WTC11 (cell line): Measurements from ENCODE around the gene CST6. TPM values are rescaled to one million over a fixed set of nuclear protein-coding genes. Genes with fewer than 3 reads are reported as not detected.
A peak's percentile ranks its signal among the peaks of the same experiment; 100 is the strongest.

Experiments used
- CBFB ChIP-seq: sonication (generic); formaldehyde crosslinking; IDR thresholded peaks from 2 replicates; pipeline ENCODE4 v1.8.1; 2022; ENCODE audit warnings: mild to moderate bottlenecking, low read depth, missing genetic modification reagents
- CREB1 ChIP-seq: sonication (generic); formaldehyde crosslinking; IDR thresholded peaks from 2 replicates; pipeline ENCODE4 v1.8.0; 2023; ENCODE audit warnings: mild to moderate bottlenecking, missing genetic modification reagents
- CREM ChIP-seq: sonication (generic); formaldehyde crosslinking; IDR thresholded peaks from 2 replicates; pipeline ENCODE4 v1.8.1; 2022; ENCODE audit warnings: mild to moderate bottlenecking, missing genetic modification reagents, moderate library complexity
- ESRRA ChIP-seq: sonication (generic); formaldehyde crosslinking; IDR thresholded peaks from 2 replicates; pipeline ENCODE4 v1.8.1; 2022; ENCODE audit warnings: mild to moderate bottlenecking, missing genetic modification reagents, borderline replicate concordance
- FOXK1 ChIP-seq: sonication (generic); formaldehyde crosslinking; IDR thresholded peaks from 2 replicates; pipeline ENCODE4 v1.8.0; 2022; ENCODE audit warnings: mild to moderate bottlenecking, moderate library complexity, missing genetic modification reagents
- GRHL2 ChIP-seq: fragments of 250-450 bp; sonication (Bioruptor Pico); IDR thresholded peaks from 2 replicates; pipeline ENCODE4 v1.8.0; 2022; ENCODE audit warnings: mild to moderate bottlenecking, moderate library complexity; ENCODE audit not compliant: insufficient replicate concordance, severe bottlenecking
- MAX ChIP-seq: sonication (generic); formaldehyde crosslinking; IDR thresholded peaks from 2 replicates; pipeline ENCODE4 v1.8.0; 2022; ENCODE audit warnings: mild to moderate bottlenecking, missing genetic modification reagents
- SOX15 ChIP-seq: fragments of 250-450 bp; sonication (Bioruptor Pico); IDR thresholded peaks from 2 replicates; pipeline ENCODE4 v1.9.0; 2021; ENCODE audit warnings: mild to moderate bottlenecking
- SP1 ChIP-seq: sonication (generic); formaldehyde crosslinking; conservative IDR thresholded peaks from 2 replicates; pipeline ENCODE4 v1.8.1; 2022; ENCODE audit warnings: missing genetic modification reagents
- TEAD1 ChIP-seq: sonication (generic); formaldehyde crosslinking; IDR thresholded peaks from 2 replicates; pipeline ENCODE4 v1.8.0; 2022; ENCODE audit warnings: mild to moderate bottlenecking, missing genetic modification reagents
- TP53 ChIP-seq: sonication (generic); formaldehyde crosslinking; IDR thresholded peaks from 2 replicates; pipeline ENCODE4 v1.8.1; 2023; ENCODE audit warnings: mild to moderate bottlenecking, missing genetic modification reagents
- USF2 ChIP-seq: sonication (generic); formaldehyde crosslinking; IDR thresholded peaks from 2 replicates; pipeline ENCODE4 v1.8.1; 2023; ENCODE audit warnings: mild to moderate bottlenecking, missing genetic modification reagents, moderate library complexity
- ZNF138 ChIP-seq: sonication (generic); formaldehyde crosslinking; conservative IDR thresholded peaks from 2 replicates; pipeline ENCODE4 v1.8.1; 2022; ENCODE audit warnings: mild to moderate bottlenecking, moderate library complexity, missing genetic modification reagents
- ZNF317 ChIP-seq: sonication (generic); formaldehyde crosslinking; IDR thresholded peaks from 2 replicates; pipeline ENCODE4 v1.8.1; 2023; ENCODE audit warnings: low read depth, mild to moderate bottlenecking, moderate library complexity, missing genetic modification reagents, borderline replicate concordance
- ZNF512 ChIP-seq: sonication (generic); formaldehyde crosslinking; IDR thresholded peaks from 2 replicates; pipeline ENCODE4 v1.8.1; 2022; ENCODE audit warnings: missing genetic modification reagents, borderline replicate concordance
- total RNA-seq: library from RNA; stranded (reverse); gene quantifications from 3 replicates; pipeline ENCODE4 v1.2.3, GENCODE V29; 2021
- TF ChIP-seq, protein P1 (sequence below): sonication (generic); formaldehyde crosslinking; IDR thresholded peaks from 2 replicates; pipeline ENCODE4 v1.8.1; 2023; ENCODE audit warnings: mild to moderate bottlenecking, moderate library complexity, missing genetic modification reagents
- TF ChIP-seq, protein P2 (sequence below): sonication (generic); formaldehyde crosslinking; IDR thresholded peaks from 2 replicates; pipeline ENCODE4 v1.8.1; 2022; ENCODE audit warnings: mild to moderate bottlenecking, moderate library complexity, missing genetic modification reagents
- TF ChIP-seq, protein P3 (sequence below): sonication (generic); formaldehyde crosslinking; IDR thresholded peaks from 2 replicates; pipeline ENCODE4 v1.8.0; 2023; ENCODE audit warnings: missing genetic modification reagents, mild to moderate bottlenecking, borderline replicate concordance
- TF ChIP-seq, protein P4 (sequence below): fragments of 250-450 bp; sonication (Bioruptor Pico); IDR thresholded peaks from 2 replicates; pipeline ENCODE4 v1.9.0; 2021; ENCODE audit warnings: mild to moderate bottlenecking, borderline replicate concordance
- TF ChIP-seq, protein P5 (sequence below): sonication (generic); formaldehyde crosslinking; IDR thresholded peaks from 2 replicates; pipeline ENCODE4 v1.8.0; 2022; ENCODE audit warnings: mild to moderate bottlenecking, missing genetic modification reagents

Gene CST6
- total RNA-seq, 1 experiment from 2014 or later: 0.72 TPM

GRCh38 chr11:66051766-66052663, 40.2 kb downstream of the CST6 start, which contains the start of gene SF3B2 (continued):
- TF ChIP-seq, protein P1, sequence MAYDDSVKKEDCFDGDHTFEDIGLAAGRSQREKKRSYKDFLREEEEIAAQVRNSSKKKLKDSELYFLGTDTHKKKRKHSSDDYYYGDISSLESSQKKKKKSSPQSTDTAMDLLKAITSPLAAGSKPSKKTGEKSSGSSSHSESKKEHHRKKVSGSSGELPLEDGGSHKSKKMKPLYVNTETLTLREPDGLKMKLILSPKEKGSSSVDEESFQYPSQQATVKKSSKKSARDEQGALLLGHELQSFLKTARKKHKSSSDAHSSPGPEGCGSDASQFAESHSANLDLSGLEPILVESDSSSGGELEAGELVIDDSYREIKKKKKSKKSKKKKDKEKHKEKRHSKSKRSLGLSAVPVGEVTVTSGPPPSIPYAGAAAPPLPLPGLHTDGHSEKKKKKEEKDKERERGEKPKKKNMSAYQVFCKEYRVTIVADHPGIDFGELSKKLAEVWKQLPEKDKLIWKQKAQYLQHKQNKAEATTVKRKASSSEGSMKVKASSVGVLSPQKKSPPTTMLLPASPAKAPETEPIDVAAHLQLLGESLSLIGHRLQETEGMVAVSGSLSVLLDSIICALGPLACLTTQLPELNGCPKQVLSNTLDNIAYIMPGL: peak; percentile 32; the same call in 1 of the 2 replicates
- no peak for TF ChIP-seq TP53
- peak; percentile 73; the same call in 1 of the 2 replicates for TF ChIP-seq CBFB
- TF ChIP-seq CREB1 (CRISPR knock-in tag): 0 out of 2 replicates have a peak, but pooled peaks have one; percentile 53
- TF ChIP-seq FOXK1 (CRISPR knock-in tag): peak; percentile 85
- no peak for TF ChIP-seq SOX15 (CRISPR knock-in tag)
- TF ChIP-seq, protein P2, sequence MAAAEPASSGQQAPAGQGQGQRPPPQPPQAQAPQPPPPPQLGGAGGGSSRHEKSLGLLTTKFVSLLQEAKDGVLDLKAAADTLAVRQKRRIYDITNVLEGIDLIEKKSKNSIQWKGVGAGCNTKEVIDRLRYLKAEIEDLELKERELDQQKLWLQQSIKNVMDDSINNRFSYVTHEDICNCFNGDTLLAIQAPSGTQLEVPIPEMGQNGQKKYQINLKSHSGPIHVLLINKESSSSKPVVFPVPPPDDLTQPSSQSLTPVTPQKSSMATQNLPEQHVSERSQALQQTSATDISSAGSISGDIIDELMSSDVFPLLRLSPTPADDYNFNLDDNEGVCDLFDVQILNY (CRISPR knock-in tag): peak; percentile 84
- TF ChIP-seq CREM: peak; percentile 76; the same call in 1 of the 2 replicates
- TF ChIP-seq TEAD1: 0 out of 2 replicates have a peak, but pooled peaks have one; percentile 9
- peak; percentile 86 for TF ChIP-seq SP1
- TF ChIP-seq, protein P3, sequence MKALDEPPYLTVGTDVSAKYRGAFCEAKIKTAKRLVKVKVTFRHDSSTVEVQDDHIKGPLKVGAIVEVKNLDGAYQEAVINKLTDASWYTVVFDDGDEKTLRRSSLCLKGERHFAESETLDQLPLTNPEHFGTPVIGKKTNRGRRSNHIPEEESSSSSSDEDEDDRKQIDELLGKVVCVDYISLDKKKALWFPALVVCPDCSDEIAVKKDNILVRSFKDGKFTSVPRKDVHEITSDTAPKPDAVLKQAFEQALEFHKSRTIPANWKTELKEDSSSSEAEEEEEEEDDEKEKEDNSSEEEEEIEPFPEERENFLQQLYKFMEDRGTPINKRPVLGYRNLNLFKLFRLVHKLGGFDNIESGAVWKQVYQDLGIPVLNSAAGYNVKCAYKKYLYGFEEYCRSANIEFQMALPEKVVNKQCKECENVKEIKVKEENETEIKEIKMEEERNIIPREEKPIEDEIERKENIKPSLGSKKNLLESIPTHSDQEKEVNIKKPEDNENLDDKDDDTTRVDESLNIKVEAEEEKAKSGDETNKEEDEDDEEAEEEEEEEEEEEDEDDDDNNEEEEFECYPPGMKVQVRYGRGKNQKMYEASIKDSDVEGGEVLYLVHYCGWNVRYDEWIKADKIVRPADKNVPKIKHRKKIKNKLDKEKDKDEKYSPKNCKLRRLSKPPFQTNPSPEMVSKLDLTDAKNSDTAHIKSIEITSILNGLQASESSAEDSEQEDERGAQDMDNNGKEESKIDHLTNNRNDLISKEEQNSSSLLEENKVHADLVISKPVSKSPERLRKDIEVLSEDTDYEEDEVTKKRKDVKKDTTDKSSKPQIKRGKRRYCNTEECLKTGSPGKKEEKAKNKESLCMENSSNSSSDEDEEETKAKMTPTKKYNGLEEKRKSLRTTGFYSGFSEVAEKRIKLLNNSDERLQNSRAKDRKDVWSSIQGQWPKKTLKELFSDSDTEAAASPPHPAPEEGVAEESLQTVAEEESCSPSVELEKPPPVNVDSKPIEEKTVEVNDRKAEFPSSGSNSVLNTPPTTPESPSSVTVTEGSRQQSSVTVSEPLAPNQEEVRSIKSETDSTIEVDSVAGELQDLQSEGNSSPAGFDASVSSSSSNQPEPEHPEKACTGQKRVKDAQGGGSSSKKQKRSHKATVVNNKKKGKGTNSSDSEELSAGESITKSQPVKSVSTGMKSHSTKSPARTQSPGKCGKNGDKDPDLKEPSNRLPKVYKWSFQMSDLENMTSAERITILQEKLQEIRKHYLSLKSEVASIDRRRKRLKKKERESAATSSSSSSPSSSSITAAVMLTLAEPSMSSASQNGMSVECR (CRISPR knock-in tag): 0 out of 2 replicates have a peak, but pooled peaks have one; percentile 25
- TF ChIP-seq ZNF138 (CRISPR knock-in tag): no peak
- TF ChIP-seq, protein P4, sequence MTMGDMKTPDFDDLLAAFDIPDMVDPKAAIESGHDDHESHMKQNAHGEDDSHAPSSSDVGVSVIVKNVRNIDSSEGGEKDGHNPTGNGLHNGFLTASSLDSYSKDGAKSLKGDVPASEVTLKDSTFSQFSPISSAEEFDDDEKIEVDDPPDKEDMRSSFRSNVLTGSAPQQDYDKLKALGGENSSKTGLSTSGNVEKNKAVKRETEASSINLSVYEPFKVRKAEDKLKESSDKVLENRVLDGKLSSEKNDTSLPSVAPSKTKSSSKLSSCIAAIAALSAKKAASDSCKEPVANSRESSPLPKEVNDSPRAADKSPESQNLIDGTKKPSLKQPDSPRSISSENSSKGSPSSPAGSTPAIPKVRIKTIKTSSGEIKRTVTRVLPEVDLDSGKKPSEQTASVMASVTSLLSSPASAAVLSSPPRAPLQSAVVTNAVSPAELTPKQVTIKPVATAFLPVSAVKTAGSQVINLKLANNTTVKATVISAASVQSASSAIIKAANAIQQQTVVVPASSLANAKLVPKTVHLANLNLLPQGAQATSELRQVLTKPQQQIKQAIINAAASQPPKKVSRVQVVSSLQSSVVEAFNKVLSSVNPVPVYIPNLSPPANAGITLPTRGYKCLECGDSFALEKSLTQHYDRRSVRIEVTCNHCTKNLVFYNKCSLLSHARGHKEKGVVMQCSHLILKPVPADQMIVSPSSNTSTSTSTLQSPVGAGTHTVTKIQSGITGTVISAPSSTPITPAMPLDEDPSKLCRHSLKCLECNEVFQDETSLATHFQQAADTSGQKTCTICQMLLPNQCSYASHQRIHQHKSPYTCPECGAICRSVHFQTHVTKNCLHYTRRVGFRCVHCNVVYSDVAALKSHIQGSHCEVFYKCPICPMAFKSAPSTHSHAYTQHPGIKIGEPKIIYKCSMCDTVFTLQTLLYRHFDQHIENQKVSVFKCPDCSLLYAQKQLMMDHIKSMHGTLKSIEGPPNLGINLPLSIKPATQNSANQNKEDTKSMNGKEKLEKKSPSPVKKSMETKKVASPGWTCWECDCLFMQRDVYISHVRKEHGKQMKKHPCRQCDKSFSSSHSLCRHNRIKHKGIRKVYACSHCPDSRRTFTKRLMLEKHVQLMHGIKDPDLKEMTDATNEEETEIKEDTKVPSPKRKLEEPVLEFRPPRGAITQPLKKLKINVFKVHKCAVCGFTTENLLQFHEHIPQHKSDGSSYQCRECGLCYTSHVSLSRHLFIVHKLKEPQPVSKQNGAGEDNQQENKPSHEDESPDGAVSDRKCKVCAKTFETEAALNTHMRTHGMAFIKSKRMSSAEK: no peak
- TF ChIP-seq, protein P5, sequence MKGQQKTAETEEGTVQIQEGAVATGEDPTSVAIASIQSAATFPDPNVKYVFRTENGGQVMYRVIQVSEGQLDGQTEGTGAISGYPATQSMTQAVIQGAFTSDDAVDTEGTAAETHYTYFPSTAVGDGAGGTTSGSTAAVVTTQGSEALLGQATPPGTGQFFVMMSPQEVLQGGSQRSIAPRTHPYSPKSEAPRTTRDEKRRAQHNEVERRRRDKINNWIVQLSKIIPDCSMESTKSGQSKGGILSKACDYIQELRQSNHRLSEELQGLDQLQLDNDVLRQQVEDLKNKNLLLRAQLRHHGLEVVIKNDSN: peak; percentile 8; the same call in 1 of the 2 replicates
- TF ChIP-seq GRHL2 (CRISPR knock-in tag): no peak
- TF ChIP-seq MAX (CRISPR knock-in tag): peak; percentile 81
- no peak for TF ChIP-seq ZNF317 (CRISPR knock-in tag)
- no peak for TF ChIP-seq ZNF512 (CRISPR knock-in tag)
- TF ChIP-seq USF2 (CRISPR knock-in tag): peak; percentile 56
- TF ChIP-seq ESRRA (CRISPR knock-in tag): no peak
- TF ChIP-seq, all 79 proteins: peak for 15
